A673 (cell line): ENCODE results near the gene RBMS1.

ENCODE experiments used
- EZH2 ChIP-seq: fragments of 200-600 bp; sonication (generic); IDR thresholded peaks from 2 replicates; pipeline ENCODE4 v1.6.1; 2017; ENCODE audit warnings: borderline replicate concordance, low read depth, mild to moderate bottlenecking, mixed read lengths, antibody characterized with exemption, low read length; ENCODE audit not compliant: poor library complexity, severe bottlenecking
- TF ChIP-seq, protein P1 (sequence below): fragments of 300-800, 200-600 bp; sonication (generic); conservative IDR thresholded peaks from 2 replicates; pipeline ENCODE4 v1.5.1; 2017; ENCODE audit warnings: low read depth, mild to moderate bottlenecking, antibody characterized with exemption, low read length, moderate library complexity, mixed read lengths

DNA sequence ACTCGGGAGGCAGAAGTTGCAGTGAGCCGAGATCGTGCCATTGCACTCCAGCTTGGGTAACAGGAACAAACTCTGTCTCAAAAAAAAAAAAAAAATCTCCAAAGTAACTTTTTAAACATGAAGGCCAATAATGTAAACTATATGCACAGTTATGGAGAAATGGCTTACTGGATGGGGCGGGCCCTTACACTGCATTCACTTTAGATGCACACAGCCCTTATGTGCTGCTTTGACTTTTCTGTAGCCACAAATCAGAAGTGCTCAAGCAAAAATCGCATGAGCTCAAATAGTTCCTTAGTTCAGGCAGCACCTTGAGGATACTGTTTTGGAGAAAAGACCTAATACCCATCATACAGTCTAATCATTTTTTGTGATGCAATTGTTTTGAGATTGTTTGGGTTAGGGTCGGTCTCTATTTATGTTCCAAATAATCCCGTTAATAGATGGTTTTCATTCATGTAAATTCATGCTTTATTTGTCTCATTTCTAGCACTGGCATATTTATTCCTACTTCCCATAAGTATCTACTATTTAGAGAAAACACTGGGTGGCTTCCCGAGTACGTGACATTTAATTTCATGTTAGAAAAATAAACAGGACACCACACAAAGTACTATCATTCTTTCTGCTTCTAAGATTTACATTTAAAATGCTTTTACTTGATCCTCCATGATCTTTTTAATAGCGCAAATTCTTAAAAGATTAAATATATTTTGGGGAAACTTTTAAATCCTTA lies 34.7 kb downstream of the RBMS1 start:
- TF ChIP-seq, protein P1, sequence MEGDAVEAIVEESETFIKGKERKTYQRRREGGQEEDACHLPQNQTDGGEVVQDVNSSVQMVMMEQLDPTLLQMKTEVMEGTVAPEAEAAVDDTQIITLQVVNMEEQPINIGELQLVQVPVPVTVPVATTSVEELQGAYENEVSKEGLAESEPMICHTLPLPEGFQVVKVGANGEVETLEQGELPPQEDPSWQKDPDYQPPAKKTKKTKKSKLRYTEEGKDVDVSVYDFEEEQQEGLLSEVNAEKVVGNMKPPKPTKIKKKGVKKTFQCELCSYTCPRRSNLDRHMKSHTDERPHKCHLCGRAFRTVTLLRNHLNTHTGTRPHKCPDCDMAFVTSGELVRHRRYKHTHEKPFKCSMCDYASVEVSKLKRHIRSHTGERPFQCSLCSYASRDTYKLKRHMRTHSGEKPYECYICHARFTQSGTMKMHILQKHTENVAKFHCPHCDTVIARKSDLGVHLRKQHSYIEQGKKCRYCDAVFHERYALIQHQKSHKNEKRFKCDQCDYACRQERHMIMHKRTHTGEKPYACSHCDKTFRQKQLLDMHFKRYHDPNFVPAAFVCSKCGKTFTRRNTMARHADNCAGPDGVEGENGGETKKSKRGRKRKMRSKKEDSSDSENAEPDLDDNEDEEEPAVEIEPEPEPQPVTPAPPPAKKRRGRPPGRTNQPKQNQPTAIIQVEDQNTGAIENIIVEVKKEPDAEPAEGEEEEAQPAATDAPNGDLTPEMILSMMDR = no peak
- no peak for TF ChIP-seq EZH2
